DMS53 treated with DMSO at 0.1 percent for 48 hours (cell line): ENCODE results near the gene CTNNBL1.

Source experiments
- DNase-seq: peaks from one replicate; lab custom pipeline; 2025; ENCODE audit not compliant: unreplicated experiment; lab: John Stamatoyannopoulos, UW

Gene CTNNBL1

GRCh38 chr20:37875460-37876175, 181.8 kb downstream of the CTNNBL1 start:
- DNase-seq = no peak

GRCh38 chr20:37876863-37877262, 183.0 kb downstream of the CTNNBL1 start:
- DNase-seq = no peak

DNA sequence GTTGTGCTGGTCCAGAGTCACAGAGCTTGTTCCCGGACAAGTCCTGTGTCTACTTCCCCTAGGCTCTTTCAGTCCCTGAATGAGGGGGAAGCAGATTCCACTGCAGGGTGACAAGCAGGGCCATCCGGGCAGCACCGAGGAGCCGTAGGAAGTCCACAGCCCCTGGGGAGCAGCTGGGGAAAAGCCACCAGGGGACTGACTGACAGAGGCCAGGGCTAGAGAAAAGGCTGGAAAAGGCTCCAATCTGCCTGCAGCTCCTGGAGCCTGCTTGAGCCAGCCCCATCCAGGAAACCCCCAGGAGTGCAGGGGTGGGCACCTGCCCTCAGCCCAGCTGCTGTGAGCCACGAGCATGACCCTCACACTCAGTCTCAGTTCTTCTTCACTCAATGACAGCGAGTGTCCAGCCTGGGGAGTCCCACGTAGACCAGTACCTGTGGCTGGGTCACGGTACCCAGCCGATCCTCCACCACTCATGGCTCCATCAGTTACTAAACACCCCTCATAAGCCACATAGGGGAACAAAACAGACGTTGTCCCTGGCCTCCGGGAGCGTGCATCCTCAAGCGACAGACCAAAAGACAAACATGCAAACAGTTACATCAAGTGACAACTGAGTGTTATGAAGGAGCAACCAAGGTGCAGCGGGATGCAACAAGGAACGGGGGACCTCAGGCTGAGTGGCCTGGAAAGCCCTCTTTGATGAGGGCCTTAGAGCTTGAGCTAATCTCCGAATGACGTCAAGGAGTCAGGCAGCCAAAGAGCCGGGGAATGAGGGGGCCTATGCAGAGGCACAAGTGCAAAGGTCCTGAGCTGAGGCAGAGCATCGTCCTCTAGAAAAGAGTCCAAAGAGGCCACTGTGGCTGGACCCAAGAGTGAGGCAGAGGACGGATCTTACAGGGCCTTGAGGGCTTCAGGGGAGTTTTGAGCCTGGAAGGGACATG, 184.3 kb downstream of the CTNNBL1 start:
- no peak for DNase-seq

GRCh38 chr20:37878835-37879599, 185.2 kb downstream of the CTNNBL1 start:
- no peak for DNase-seq

DNA sequence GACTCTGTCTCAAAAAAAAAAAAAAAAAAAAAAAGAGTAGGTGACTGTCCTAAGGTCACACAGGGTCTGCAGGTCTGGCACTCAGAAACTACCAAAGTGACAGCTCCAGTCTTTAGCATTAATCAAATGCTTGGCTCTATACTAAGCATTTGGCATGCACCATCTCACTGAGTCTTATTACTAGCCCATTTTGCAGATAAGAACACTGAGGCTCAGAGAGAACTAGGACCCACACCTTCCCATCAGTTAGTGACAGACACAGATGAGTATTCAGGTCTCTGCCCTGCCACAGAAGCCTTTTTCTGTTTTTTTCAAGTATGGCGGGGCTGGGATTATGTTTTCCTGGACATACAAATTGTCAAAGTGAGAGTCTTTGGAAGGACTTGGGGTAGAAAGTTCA, 186.0 kb downstream of the CTNNBL1 start:
- DNase-seq = no peak

- DNase-seq = peak; percentile 44
Measured at GRCh38 chr20:37880726-37881591, 187.1 kb downstream of the CTNNBL1 start.

DNA sequence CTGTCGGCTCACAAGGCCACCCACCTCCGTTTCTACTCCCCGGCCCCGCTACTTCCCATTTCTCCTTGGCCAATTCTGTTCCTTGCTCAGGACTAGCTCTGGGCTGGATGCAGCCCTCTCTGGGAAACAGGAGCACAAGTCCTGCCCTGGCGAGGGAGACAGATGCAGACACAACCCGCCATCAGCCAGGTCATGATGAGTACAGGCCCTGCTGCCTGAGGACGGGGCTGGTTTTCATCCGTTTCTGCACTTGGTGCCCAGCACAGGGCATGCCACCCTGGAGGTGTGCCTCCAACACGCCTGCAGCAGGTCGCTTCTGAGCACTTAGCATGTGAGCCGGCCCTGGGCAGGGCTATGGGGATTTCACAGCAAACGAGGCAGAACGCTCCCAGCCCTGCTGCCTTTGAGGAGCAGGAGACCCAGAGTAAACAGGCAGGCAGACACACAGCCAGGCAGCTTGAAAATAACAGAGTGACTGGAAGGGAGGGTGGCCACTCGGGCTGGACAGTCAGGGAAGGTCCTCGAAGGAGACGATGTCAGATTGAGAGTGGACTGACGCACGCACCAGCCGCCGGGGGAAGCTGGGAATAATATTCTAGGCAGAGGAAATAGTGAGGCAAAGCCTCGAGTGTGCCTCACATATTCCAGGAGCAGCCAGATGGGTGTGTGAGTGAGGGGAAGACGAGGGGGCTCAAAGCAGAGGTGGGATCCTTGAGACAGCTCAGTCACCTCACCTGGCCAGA, 187.9 kb downstream of the CTNNBL1 start:
- DNase-seq = no peak

- DNase-seq = no peak
Measured at GRCh38 chr20:37882961-37883712, 189.3 kb downstream of the CTNNBL1 start.

DNA sequence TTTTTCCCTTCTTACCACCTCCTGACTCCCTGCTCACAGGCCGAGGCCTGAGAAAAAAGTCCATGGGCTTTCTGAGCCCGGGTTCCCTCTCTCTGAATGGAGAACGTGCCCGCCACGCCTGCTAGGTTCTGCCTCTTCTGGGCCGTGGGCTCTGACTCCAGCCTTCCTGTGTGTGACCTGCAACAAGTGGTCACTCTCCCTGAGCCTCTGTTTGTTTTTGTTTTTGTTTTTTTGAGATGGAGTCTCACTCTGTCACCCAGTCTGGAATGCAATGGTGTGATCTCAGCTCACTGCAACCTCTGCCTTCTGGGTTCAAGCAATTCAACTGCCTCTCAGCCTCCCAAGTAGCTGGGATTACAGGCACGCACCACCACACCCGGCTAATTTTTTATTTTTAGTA, 191.2 kb downstream of the CTNNBL1 start:
- no peak for DNase-seq

GRCh38 chr20:37885593-37886503, 192.0 kb downstream of the CTNNBL1 start:
- DNase-seq = no peak

GRCh38 chr20:37886851-37887297, 193.0 kb downstream of the CTNNBL1 start:
- peak; percentile 5 for DNase-seq

DNA sequence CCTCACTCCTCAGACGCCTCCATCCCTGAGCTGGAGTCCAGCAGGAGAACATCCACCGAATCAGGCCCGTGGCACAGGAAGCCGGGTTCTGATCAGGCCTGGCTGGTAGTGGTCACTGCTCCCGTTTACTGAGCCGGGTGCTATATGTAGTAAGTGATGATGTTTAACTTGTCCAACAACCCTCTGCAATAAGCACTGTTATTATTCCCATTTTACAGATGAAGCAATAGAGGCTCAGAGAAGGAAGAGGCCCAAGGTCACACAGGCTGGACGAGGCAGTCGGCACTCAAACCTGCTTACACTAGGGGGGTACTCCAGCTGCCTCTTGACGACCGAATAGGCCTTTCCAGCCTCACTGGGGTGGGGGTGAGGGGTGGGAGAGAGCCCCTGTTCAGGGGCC, 194.8 kb downstream of the CTNNBL1 start:
- DNase-seq = no peak

- DNase-seq = no peak
Measured at GRCh38 chr20:37890108-37890507, 196.3 kb downstream of the CTNNBL1 start.

DNA sequence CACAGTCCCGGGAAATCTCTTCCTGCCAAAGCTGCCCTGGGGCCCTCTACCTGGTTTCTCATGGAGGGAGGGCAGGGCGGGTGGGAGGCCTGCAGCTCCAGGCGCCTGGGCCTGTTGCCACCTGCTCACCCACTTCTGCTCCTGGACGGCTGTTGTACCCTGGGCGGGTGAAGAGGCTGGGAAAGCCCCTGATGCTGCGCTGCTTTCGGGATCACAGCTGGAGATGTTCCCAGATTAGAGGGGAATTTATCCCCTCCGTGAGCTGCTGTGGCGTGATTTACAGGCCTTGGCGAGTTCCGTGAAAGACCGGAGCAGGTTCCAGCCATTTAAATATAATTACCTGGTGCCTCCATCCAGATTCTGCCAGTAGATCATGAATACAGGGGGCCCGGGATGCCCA, 196.8 kb downstream of the CTNNBL1 start:
- DNase-seq = no peak

GRCh38 chr20:37892001-37892400, 198.2 kb downstream of the CTNNBL1 start:
- DNase-seq = no peak

DNA sequence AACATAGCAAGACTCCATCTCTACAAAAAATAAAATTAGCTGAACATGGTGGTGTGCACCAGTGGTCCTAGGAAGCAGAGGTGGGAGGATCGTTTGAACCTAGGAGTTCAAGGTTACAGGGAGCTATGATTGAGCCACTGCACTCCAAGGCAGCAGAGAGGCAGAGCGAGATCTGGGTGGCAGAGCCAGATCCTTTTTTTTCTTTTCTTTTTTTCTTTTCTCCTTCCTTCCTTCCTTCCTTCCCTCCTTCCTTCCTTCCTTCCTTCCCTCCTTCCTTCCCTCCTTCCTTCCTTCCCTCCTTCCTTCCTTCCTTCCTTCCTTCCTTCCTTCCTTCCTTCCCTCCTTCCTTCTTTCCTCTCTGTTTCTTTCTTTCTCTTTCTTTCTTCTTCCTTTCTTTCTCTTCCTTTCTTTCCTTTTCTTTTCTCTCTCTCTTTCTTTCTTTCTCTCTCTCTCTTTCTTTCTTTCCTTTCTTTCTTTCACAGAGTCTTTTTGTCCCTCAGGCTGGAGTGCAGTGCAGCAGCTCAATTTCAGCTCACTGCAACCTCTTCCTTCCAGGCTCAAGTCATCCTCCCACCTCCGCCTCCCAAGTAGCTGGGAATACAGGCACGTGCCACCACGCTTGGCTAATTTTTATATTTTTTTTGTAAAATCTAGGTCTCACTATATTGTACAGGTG, 199.9 kb downstream of the CTNNBL1 start:
- DNase-seq = no peak

DNA sequence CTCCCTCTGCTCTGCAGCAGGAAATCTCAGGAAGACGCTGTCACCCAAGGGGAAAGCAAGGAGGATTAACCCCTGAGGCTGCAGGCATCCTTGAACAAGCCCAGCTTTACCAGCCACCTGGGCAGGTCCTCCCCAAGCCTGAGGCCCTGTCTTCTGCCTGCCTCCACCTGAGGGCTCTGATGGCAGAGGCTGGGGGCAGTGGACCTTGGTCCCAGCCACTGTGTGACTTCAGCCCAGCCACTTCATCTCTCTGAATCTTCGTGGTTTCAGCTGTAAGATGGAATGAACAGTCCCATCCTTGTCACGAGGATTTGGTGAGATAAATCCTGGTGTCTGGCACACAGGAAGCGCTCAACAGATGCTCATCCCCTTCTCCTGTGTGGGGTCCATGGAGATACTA, 200.6 kb downstream of the CTNNBL1 start:
- DNase-seq = no peak
